GM18868 (cell line): ENCODE data around the gene SHOC2.

ENCODE experiments used
- ATAC-seq: cut with Tn5 transposase; IDR thresholded peaks from one replicate; pipeline ENCODE4 v1.9.1; 2021; ENCODE audit warnings: mild to moderate bottlenecking, moderate library complexity; ENCODE audit not compliant: unreplicated experiment

Gene SHOC2

DNA sequence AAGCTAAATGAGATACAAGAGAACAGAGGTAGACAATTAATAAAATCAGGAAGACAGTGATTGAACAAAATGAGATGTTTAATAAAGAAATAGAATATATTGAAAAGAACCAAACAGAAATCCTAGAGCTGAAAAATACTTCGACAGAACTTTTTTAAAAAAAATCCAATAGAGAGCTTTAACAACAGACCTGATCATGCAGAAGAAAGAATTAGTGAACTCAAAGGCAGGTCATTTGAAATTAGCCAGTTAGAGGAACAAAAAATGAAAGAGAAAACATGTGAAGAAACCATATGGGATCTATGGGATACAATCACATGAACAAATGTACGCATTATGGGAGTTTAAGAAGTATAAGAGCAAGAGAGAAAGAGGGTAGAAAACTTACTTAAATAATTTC is 120.1 kb downstream of the SHOC2 start:
- no peak for ATAC-seq

DNA sequence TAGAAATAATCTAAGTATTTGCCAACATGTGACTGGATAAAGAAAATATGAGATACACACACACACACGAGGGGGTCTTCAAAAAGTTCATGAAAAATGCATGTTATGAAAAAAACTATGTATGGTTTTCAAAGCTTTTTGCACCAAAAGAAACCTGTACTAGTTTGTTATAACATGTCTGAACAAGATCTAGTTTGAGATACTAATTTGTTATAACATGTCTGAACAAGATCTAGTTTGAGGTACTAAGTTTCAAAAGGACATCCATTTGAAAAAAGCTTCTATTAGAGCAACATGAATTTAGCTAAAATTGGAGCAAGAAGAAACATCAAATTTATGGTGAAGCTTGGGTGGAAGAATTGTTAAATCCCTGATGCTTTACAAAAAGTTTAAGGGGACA is 137.6 kb downstream of the SHOC2 start:
- no peak for ATAC-seq
